ENCODE data around the gene TLCD3B. TPM values are rescaled to one million over a fixed set of nuclear protein-coding genes. Genes with fewer than 3 reads are reported as not detected.

TLCD3B gene
- total and polyA plus RNA-seq, 2 donors: 0.22 to 0.32 TPM

DNA sequence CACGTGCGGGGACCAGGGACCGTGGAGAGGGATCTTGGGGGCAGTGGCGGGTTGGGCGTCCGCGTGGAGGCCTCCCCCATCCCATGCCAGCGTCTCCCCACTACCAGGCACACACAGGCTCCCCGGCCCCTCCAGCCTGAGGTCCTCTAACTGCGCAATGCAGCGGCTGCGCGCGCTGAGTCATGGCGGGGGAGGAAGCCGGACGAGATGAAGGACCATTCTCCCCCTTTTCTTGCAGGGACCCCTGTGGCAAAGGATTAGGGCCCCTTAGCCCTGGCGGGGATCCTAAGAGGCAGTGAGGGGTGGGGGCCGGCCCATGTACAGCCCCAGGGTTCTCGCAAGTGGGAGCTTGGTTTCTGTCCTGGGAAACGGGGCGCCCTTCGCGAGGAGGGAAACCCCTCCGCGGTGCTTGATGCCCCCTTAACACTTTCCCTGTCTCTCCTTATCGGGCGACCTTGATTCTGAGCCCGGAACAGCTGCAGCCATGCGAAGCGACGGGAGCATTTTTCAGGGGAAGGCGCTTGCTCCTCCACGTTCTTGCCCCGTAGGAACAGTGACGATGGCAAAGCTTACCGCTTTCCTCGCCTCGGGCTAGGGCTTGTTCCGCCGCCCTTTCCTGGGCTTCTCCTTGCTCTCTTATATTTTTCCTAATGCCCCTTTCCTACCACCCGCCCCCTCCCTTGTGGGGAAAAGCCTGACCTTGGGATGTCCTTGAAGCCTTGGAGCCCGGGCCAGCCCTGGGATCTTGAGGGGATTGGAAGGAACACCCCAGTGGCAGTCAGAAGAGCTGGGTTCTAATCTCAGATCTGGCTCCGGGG, 35.1 kb upstream of the TLCD3B start:
- no peaks in the 10 kb centered on the region for H3K4me1 ChIP-seq (ENCODE audit: insufficient read depth)
- WGBS: under 1% methylated on average over 44 of the region's 44 CpGs
- peaks cover 10% of the 10 kb centered on the region for H3K36me3 ChIP-seq (ENCODE audit: insufficient read depth)
- H3K27ac ChIP-seq (ENCODE audit: low read depth): peak overlapping the region; percentile 99
- H3K4me3 ChIP-seq (ENCODE audit: low read depth, low read length): peak overlapping the region; percentile 87
- no peak for DNase-seq (ENCODE audit: extremely low spot score)

DNA sequence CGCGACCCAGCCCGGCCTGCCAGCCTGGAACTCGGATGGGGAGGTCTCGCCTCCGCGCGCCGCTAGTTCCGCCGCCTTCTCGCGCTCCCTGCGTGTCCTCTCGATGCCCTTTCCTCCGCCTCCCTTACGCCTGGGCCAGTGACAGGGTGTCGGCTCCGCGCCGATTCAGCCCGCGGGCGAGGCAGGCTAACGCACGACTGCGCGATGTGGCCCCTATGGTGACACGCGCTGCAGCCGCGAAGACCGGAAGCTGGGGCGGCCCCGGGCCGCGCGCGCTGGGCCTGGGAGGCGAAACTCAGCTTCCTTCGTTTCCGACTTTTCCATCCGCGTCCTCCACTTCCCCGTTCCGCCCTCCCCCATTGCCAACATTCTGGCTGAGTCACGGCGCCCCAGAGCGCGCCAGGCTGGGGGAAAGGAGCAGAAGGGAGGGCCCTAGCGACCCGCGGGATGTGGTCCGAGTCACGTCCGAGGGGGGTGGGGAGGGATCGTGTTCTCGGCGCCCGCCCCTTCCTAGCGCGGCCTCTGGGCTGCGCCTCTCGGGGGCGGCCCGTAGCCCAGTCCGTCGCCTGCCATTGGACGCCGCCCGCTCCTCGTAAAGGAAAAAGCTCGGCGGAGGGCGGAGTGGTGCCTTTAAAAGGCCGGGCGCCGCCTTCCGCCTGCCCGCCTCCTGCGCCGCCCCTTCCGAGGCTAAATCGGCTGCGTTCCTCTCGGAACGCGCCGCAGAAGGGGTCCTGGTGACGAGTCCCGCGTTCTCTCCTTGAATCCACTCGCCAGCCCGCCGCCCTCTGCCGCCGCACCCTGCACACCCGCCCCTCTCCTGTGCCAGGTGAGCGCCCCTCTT, 34.3 kb upstream of the TLCD3B start, which contains the start of gene ALDOA:
Gene ALDOA (plus strand): TSS at position 659 of the 841 bp plus-strand sequence. CDS start 1,138 bp downstream, outside the sequence.
- Histone ChIP-seq H3K4me3 (ENCODE audit: low read depth, low read length) (peak within 1 kb of the TSS; percentile 87), H3K36me3 (ENCODE audit: insufficient read depth) (peaks cover 9% of the 10 kb centered on the region), H3K27ac (ENCODE audit: low read depth) (peak within 1 kb of the TSS; percentile 99), H3K4me1 (ENCODE audit: insufficient read depth) (no peaks in the 10 kb centered on the region)
- under 1% methylated on average over 99 of the region's 99 CpGs for WGBS
- DNase-seq (ENCODE audit: extremely low spot score): peak; percentile 92

DNA sequence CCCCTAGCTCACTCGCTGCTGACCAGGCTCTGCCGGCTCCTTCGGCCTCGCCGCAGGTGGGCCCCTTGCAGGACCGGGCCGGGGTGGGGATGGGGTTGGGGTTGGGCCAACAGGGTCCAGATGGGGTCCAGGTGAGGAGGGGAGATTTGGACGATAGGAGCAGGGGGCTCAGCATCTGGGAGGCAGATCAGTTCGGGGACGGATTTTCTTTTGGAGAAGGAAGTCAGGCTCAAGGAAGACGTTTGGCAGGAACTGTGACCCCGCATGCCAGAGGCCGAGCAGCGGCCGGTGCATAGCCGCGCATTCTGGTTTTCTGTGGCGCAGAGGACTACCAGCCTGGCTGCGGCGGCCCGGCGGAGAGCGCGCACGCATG, 33.6 kb upstream of the TLCD3B start:
- peak overlapping the region; percentile 99 for H3K27ac ChIP-seq (ENCODE audit: low read depth)
- no peak for DNase-seq (ENCODE audit: extremely low spot score)
- H3K4me1 ChIP-seq (ENCODE audit: insufficient read depth): no peaks in the 10 kb centered on the region
- H3K36me3 ChIP-seq (ENCODE audit: insufficient read depth): peaks cover 5% of the 10 kb centered on the region
- WGBS: under 1% methylated on average over 25 of the region's 25 CpGs
- H3K4me3 ChIP-seq (ENCODE audit: low read depth, low read length): peak overlapping the region; percentile 72

DNA sequence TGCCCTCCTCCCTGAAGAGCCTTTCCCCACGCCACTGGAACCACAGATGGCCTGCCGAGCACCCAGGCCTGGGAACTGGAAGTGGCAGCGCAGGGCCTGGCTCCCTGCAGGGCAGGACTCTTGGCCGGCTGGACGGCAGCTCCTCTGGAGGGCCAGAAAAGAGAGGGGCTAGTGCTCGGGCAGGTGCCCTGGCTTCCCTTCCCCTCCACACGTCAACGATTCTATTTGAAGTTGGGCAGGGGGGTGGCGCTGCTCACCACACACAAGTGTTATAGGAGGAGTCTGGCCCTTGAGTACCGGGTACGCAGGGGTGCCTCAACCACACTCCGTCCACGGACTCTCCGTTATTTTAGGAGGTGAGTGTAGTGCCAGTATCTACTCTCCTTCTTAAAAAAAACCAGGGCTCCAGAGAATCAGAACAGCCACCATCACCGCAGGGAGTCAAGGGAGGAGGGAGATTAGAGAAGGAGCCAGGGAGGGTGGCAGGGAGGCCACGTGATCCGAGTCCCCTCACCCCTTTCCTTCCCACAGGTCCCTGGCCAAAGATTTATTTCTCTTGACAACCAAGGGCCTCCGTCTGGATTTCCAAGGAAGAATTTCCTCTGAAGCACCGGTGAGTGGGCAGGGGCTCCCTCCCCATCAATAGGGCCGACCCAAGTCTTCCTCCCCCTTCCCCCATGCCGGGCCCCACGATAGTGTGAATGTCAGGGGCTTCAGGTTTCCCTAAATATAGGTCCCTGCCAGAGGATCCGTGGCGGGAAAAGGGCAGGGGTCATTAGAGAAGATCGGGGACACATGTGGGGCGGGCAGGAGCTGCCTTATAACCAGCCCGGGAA, 33.0 kb upstream of the TLCD3B start:
- no peak for DNase-seq (ENCODE audit: extremely low spot score)
- Histone ChIP-seq H3K4me1 (ENCODE audit: insufficient read depth) (no peaks in the 10 kb centered on the region), H3K4me3 (ENCODE audit: low read depth, low read length) (peak overlapping the region; percentile 72), H3K27ac (ENCODE audit: low read depth) (peak overlapping the region; percentile 99), H3K36me3 (ENCODE audit: insufficient read depth) (peaks cover 2% of the 10 kb centered on the region)
- 3% methylated on average over 27 of the region's 27 CpGs for WGBS

DNA sequence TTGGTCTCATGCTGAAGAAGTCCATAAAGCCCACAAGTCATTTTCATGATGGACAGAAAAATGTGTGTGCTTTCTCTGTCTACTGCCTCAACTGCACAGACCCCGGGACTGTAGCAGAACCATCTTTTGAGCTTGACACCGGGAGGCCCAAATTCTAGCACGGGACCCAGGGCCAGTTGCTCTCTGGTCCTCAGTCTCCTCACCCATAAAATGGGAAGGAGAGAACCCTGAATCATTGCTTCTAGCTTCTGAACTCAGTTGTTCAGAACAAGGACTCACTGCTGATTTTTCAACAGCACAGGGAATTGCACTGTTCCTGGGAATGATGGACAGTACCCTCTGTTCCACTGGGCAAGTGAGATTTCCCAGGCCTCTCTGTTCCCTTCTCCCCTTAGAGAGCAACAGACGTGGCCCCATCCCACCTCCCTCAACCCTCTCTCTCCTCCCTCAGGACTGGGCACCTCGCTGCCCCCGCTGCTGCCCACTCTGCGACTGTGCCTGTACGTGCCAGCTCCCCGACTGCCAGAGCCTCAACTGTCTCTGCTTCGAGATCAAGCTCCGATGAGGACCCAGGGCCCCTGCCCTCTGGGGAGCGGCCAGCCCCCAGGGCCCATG, 32.3 kb upstream of the TLCD3B start:
- H3K4me1 ChIP-seq (ENCODE audit: insufficient read depth): no peaks in the 10 kb centered on the region
- WGBS: 48% methylated on average over 12 of the region's 12 CpGs

DNA sequence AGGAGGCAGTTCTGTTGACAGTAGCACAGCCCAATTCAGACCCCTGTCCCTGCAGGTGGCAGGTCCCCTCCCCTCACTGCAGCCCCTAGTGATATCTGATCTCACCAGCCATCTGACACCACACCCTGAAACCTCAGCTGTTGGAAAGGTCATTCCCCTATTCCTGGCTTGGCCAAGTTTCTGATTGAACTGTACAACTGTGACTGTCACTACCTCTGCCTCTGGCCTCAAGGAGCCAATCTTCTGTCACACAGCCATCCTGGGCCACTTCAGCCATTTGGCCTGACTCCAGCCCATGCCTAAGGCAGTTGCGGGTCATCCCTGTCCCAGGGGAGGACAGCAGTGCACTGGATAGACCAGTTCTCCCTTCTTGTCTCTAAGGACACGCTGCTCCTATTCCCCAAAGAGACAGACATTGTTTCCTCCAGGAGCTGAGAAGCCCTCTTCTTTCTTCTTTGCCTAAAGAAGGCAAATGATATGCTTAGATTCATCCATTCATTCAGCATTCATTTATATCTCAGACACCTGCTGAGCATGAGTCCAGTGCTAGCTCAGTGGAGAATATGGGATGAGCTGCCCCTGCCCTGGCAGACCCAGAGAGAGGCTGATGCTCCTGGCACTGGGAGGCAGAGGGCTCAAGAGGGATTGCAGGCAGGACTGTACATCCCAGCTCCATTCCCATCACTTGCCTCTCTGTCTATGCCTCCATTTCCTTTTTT, 29.9 kb upstream of the TLCD3B start:
- no peak for DNase-seq (ENCODE audit: extremely low spot score)
- no peaks in the 10 kb centered on the region for H3K36me3 ChIP-seq (ENCODE audit: insufficient read depth)
- no peak overlapping the region for H3K27ac ChIP-seq (ENCODE audit: low read depth)
- 72% methylated on average over 2 of the region's 2 CpGs for WGBS
- no peaks in the 10 kb centered on the region for H3K4me1 ChIP-seq (ENCODE audit: insufficient read depth)
- H3K4me3 ChIP-seq (ENCODE audit: low read depth, low read length): no peak overlapping the region

More for the DNA sequence above, 32.3 kb upstream of the TLCD3B start:
- Histone ChIP-seq H3K36me3 (ENCODE audit: insufficient read depth) (peaks cover 2% of the 10 kb centered on the region), H3K4me3 (ENCODE audit: low read depth, low read length) (peak overlapping the region; percentile 72), H3K27ac (ENCODE audit: low read depth) (peak overlapping the region; percentile 99)
- no peak for DNase-seq (ENCODE audit: extremely low spot score)

DNA sequence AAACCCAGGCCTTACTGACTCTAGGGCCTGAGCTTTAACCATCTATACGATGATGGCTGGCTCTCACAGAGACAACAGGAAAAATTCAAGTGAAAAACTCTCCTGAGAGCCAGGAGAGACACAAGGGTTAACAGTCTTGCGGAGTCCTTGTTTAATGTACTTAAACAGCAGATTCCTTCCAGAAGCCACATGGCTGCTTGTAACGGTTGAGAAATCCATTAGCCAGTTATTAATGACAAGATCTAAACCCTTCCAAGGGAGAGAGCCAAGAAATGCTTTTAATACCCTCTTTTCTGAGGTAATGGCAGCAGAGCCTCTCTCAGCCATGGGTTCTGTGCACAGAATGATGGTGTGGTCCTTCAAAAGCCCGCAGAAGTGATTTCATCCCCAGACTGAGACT, 29.3 kb upstream of the TLCD3B start:
- no peak for DNase-seq (ENCODE audit: extremely low spot score)
- 65% methylated on average over 4 of the region's 4 CpGs for WGBS

DNA sequence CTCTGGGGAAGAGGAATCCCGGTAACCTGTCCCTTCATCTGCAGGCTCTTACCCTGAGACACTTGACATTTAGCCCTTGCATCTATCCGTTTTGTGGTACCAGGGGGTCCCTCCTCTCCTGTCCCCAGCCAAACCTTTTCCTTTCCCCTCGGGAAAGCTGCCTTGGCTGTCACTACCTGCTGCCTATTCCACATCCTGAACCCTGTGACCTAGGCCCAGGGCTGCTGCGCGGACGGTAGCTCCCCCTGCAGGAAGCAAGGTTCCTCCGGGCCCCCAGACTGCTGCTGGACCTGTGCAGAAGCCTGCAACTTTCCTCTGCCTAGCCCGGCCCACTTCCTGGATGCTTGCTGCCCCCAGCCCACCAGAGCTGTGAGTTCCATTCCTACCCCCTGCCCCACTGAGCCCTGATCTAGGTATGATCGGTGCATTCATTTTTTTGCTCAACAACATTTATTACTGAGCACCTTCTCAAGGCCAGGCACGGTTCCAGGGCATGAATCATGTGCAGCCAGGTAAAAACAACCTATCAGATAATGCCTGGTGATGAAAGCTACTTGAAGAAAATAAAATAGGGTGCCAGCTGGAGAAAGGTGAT, 24.0 kb upstream of the TLCD3B start:
- WGBS: 44% methylated on average over 10 of the region's 10 CpGs
- no peaks in the 10 kb centered on the region for H3K36me3 ChIP-seq (ENCODE audit: insufficient read depth)
- DNase-seq (ENCODE audit: extremely low spot score): no peak
- no peak overlapping the region for H3K4me3 ChIP-seq (ENCODE audit: low read depth, low read length)
- no peak overlapping the region for H3K27ac ChIP-seq (ENCODE audit: low read depth)
- H3K4me1 ChIP-seq (ENCODE audit: insufficient read depth): no peaks in the 10 kb centered on the region

More for the DNA sequence above, 29.3 kb upstream of the TLCD3B start:
- Histone ChIP-seq H3K4me3 (ENCODE audit: low read depth, low read length) (no peak overlapping the region), H3K4me1 (ENCODE audit: insufficient read depth) (no peaks in the 10 kb centered on the region), H3K36me3 (ENCODE audit: insufficient read depth) (no peaks in the 10 kb centered on the region), H3K27ac (ENCODE audit: low read depth) (no peak overlapping the region)

DNA sequence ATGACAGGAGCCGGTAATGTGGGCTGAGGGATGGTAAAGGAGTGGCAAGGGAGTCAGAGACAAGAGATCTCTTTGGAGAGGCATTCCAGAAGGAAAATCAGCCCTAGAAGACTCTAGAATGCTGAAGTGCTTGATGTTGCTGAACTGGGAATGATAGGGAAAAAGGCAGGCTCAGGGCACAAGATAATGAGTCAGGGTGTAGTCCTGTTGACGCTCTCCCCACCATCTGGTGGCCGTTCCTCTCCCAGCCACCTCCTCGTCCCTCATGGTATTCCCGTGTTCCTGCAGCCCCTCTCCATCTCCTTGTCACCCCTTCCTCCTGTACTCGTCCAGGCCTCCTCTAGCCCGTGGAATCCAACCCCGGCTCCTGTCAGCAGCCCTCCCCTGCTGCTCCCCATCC, 23.4 kb upstream of the TLCD3B start:
- no peaks in the 10 kb centered on the region for H3K4me1 ChIP-seq (ENCODE audit: insufficient read depth)

DNA sequence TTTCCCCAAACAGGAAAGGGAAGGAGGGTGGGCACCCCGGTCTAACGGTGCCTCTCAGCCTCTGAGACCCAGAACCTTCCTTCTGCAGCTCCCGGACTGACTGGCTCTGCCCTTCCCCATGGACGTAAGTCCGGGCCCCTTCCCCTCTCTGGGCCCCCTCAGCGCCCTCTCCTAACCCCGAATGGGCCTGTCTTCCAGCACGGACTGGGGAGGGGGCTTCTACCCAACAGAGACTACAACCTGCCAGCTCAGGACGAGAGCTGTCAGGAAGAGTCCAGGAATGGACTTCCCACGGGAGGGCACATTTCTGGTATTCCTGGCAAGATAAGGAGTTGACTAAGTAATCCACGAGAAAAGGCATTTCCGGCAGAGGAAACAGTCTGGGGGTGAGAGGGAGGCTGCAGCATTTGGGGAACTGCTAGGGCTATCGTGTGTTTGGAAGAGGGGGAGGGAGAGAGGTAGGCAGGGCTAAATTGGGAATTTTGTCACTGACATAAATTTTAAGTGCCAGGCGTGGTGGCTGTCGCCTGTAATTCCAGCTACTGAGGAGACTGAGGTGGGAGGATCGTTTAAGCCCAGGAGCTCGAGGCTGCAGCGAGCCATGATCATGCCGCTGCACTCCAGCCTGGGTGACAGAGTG, 22.4 kb upstream of the TLCD3B start:
- no peak overlapping the region for H3K27ac ChIP-seq (ENCODE audit: low read depth)
- H3K4me3 ChIP-seq (ENCODE audit: low read depth, low read length): peak overlapping the region; percentile 53
- 5% methylated on average over 19 of the region's 19 CpGs for WGBS
- no peaks in the 10 kb centered on the region for H3K4me1 ChIP-seq (ENCODE audit: insufficient read depth)
- no peak for DNase-seq (ENCODE audit: extremely low spot score)
- H3K36me3 ChIP-seq (ENCODE audit: insufficient read depth): no peaks in the 10 kb centered on the region

More for the DNA sequence above, 23.4 kb upstream of the TLCD3B start:
- Histone ChIP-seq H3K36me3 (ENCODE audit: insufficient read depth) (no peaks in the 10 kb centered on the region), H3K4me3 (ENCODE audit: low read depth, low read length) (no peak overlapping the region), H3K27ac (ENCODE audit: low read depth) (no peak overlapping the region)
- no peak for DNase-seq (ENCODE audit: extremely low spot score)
- WGBS: 69% methylated on average over 8 of the region's 8 CpGs

DNA sequence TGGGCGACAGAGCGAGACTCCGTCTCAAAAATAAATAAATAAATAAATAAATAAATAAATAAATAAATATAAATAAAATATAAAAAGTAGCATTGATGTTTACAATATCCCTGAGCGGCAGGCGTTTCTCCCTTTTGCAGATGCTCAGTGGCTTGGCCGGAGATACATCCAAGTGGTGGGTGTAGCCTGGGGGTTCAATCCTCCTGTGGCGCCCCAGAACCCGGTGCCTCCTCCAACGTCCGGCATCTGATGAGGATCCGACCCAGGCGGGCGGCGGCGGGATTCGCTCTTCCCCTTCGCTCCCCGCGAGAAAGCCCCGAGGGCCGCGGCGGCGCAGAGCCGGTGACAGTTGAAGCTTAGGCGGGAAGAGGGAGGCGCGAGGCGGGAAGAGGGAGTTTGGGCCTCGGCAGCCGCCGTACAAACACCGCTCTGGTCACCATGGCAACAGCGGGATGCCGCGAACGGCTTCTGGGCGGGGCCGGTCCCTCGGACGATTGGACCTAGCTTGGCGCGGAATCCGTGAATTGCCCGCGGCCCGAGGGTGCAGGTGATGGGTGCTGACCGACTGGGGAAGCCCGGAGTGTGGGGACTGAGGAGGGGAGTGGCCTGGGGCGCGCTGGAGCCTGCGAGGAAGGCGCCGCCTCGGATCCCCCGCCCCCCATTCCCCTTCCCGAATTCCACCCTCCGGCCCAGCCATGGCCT, 21.8 kb upstream of the TLCD3B start:
- peak; percentile 77 for DNase-seq (ENCODE audit: extremely low spot score)
- Histone ChIP-seq H3K27ac (ENCODE audit: low read depth) (no peak overlapping the region), H3K4me3 (ENCODE audit: low read depth, low read length) (peak overlapping the region; percentile 53), H3K36me3 (ENCODE audit: insufficient read depth) (no peaks in the 10 kb centered on the region), H3K4me1 (ENCODE audit: insufficient read depth) (no peaks in the 10 kb centered on the region)
- 4% methylated on average over 58 of the region's 58 CpGs for WGBS
